ENCODE measurements around the gene ARPC1B.

- TF ChIP-seq, protein P1, sequence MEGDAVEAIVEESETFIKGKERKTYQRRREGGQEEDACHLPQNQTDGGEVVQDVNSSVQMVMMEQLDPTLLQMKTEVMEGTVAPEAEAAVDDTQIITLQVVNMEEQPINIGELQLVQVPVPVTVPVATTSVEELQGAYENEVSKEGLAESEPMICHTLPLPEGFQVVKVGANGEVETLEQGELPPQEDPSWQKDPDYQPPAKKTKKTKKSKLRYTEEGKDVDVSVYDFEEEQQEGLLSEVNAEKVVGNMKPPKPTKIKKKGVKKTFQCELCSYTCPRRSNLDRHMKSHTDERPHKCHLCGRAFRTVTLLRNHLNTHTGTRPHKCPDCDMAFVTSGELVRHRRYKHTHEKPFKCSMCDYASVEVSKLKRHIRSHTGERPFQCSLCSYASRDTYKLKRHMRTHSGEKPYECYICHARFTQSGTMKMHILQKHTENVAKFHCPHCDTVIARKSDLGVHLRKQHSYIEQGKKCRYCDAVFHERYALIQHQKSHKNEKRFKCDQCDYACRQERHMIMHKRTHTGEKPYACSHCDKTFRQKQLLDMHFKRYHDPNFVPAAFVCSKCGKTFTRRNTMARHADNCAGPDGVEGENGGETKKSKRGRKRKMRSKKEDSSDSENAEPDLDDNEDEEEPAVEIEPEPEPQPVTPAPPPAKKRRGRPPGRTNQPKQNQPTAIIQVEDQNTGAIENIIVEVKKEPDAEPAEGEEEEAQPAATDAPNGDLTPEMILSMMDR (IDR thresholded peaks at IDR 0.05) = no peak
- TF ChIP-seq POLR2A (IDR thresholded peaks at IDR 0.05) (no peak), POLR2AphosphoS5 (IDR thresholded peaks at IDR 0.05) (no peak)
Measured at GRCh38 chr7:99362801-99363200, 11.7 kb upstream of the ARPC1B start.
